HG02571 (cell line): ENCODE data around the gene MYO3A.

Experiments
- ATAC-seq: cut with Tn5 transposase; IDR thresholded peaks from one replicate; pipeline ENCODE4 v1.9.1; 2021; ENCODE audit warnings: mild to moderate bottlenecking, moderate library complexity; ENCODE audit not compliant: unreplicated experiment

MYO3A gene

DNA sequence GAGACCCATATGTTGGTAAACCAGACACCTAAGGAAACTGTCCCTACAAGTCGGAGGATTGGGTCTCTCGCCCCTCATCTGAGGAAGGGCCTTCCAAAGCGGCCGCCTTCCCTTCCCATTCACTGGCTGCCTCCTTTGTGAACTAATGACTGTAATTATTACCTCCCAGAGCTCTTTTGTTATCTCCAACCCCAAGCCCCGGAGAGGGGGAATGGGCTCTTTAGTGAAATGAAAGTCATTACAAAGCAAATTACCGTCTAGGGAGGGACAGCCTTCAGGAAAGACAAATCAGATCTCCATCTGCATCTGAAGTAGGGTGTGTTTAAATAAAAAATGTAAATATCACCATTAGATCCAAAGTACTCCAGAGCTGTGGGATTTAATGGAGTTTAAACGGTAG is 280.0 kb downstream of the MYO3A start:
- no peak for ATAC-seq

DNA sequence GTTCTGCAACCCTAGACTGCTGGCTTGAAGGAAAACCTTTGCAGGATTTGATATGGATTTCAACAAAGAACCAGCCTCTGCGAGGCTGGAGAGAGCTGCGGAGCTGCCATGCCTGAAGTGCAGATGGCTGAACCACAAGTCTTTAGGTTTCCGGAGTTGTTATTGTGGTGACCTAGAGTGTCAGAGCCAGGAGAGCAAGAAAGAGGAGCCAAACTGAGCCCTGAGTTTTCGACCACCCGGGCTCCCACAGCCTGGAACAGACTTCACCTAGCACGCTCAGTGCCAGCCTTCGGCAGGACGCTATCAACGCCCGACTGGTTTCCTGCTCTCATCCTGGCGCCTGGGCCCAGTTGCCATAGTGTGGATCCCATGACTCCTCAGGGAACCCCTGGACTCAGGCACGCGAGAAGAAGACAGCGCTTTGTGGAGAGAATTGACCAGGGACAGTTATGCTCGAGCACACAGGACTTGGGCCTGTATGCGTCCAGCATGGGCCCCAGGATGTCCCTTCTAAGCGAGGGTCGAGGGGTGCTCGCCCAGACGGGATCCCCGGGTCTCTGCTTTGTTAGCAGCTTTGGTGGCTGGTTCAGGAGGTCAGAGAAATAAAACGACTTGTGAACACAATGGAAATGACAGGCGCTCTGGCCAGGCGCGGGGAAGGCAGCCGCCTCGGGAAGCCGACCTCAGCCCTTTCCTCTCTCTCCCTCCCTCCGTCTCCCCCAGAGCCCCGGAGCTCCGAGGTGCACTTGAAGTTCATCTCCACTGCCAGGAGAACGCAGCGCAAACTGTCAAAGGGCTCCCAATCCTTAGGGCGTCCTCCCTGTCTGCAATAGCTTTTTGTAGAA is 280.7 kb downstream of the MYO3A start:
- ATAC-seq: no peak

DNA sequence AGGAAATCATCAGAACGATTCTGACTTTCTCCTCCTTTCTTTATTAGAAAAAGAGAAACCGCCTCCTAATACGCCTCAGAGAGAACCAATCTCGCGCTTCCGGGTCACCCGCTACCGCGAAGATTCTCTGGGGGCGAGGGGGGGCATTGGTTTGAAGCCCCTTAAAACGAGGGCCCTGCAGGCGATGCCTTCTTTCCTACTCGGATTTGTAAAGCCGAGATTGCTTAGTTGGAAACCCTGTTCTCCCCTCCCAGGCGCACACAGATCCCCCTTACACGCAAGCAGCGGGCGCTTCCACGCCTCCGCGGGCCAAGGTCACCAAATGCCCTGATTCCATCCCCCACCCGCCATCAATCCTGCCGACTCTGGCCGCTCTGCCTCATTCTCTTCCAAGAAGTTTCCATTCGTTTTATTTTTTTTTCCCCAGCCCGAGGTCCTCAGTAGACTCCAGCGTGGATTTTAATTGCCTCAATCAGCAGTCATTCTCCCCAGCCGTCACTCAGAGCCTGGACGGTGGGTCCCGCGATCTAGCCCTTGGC is 281.4 kb downstream of the MYO3A start:
- ATAC-seq: no peak

DNA sequence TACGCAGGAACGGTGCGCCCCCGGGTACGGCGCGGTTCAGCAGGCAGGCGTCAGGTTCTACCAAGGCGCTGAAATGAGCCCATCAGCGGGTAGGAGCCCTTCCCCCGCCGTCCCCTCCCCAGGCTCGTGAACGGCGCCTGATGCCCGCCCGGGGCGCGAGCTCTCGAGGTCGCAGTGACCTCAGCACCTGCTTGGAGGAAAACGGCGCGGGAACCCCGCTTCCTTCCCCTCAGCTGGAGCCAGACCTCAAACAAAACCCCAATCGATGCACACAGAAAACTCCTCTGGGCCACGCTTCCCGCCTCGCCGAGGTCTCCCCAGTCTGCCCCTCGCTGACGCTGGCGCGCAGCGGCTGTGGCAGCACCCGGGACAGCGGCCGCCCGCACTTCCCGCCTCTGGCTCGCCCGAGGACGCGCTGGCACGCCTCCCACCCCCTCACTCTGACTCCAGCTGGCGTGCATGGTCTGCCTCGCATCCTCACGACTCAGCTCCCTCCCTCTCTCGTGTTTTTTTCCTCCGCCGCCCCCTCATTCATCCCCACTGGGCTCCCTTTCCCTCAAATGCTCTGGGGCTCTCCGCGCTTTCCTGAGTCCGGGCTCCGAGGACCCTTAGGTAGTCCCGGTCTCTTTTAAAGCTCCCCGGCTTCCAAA is 282.0 kb downstream of the MYO3A start:
- ATAC-seq: no peak

DNA sequence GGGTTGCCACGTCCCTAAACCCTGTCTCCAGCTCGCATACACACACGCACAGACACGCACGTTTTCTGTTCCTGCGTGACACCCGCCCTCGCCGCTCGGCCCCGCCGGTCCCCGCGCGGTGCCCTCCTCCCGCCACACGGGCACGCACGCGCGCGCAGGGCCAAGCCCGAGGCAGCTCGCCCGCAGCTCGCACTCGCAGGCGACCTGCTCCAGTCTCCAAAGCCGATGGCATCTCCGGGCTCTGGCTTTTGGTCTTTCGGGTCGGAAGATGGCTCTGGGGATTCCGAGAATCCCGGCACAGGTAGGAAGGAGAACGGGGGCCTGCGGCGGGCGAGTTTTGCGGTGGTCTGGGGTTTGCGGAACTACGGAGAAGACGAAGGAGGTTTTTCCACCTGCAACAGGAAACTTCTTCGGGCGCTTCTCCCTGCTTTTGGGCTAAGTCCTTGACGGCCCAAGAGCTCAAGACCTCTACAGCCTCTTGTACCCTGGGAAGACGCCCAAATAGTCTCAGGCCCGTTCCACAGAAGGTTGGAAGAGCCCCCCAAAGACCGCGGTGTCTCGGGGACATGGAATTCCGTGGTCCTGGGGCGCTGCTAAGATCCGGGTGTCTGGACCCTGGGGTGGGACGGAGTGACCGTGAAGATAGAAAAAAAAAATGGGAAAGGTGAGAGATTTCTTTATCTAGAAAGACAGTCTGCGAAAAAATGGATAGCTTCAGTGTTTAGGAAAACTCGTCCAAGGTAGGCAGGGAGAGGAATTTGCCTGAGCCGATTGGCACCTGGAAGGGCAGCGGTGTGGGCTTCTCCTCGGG is 282.8 kb downstream of the MYO3A start, which contains the start of gene GAD2:
GAD2 (plus strand) TSS at position 190 of the 811 bp plus-strand sequence; CDS start at position 226, 36 bp downstream.
- ATAC-seq: no peak

DNA sequence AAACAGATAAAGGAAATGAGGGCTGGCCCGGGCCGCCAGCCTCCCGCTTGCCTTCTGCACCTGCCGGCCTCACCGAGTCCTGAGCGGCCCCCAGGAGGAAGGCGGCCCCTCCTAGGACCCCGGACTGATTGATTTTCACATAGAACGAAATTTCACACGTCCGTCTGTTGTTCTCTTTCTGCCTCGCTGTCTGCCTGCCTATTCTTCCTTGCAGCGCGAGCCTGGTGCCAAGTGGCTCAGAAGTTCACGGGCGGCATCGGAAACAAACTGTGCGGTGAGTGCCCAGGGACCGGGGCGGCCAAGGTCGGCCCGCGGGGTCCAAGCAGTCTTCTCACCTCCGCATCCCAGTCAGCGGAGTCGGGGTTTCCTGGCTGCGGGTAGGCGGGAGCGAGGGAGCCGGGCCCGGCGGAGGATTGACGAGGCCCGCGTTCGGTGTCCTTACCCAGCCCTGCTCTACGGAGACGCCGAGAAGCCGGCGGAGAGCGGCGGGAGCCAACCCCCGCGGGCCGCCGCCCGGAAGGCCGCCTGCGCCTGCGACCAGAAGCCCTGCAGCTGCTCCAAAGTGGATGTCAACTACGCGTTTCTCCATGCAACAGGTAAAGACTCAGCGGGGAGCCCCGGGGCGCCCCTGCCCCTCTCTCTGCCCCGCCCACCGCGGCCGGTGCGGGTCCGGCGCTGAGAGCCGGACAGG is 283.5 kb downstream of the MYO3A start:
- ATAC-seq: no peak

DNA sequence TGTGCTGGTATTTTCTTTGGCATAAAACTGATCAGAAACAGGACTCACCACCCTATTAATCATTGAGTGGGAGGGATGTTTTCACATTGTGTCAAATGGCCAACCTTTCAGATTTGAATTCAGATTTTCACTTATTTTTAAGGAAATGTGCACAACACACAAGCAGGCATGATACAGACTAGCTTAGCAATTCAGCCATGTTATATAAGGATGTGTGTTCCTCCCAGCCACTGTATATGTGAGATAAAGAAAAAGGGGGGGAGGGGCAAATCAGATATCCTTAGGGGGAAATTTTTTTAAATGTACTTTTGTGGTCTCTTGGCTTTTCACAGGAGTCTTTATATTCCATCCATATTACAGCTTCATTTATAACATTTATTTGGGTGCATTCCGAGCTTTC is 285.6 kb downstream of the MYO3A start:
- no peak for ATAC-seq

DNA sequence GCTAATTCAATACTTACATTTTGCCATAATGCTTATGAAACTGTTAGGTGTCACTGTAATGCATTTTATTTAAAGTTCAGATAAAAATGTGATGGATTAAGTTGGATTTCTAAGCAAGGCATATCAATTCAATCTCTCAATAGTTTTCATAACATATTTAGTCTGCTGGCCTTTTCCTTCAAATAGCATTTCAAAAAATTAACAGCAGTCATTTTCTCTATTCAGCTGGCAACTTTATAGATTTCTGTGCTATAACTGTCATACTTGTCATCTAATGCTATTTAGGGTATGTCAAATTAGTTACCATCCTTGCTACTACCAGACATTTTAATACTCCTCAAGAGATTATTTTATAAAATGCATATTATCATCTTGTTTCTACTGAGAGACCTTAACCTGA is 286.9 kb downstream of the MYO3A start:
- ATAC-seq: no peak

DNA sequence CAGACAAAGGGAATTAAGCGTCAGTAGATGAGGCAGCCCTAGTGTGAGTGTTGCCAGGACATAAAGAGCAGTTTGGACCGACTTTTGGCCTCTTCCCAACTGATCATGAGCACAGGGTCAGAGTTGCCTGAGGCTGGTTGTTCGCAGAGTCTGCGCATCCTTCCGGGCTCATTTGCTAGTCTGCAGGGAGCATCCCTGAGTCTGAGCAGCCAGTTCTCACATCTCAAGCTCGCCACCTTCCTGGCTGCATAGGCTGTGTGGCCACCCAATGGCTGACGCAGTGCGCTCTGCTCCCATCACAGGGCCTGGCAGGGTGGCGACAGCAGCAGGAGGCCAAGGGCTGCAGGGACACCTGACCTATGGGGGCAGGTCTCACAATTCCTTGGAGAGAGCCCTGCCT is 287.5 kb downstream of the MYO3A start:
- ATAC-seq: no peak

DNA sequence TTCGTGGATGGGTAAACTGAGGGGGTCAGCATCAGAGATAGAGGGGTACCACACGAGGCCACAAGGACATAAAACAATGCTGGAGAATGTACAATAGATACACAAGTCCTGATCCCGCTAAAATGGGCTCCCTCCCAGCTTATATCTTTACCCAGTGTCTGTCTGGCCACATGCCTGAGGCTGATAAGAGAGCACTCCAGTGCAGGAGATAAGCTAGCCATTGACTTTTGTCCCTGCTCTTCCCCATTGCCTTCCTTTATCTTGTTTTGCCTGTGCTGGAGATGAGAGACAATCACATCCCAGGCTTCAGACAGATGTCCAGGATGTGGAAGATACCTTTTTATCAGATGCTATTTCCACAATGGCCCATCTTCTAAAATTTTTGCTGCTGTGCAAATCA is 288.5 kb downstream of the MYO3A start:
- ATAC-seq: no peak

DNA sequence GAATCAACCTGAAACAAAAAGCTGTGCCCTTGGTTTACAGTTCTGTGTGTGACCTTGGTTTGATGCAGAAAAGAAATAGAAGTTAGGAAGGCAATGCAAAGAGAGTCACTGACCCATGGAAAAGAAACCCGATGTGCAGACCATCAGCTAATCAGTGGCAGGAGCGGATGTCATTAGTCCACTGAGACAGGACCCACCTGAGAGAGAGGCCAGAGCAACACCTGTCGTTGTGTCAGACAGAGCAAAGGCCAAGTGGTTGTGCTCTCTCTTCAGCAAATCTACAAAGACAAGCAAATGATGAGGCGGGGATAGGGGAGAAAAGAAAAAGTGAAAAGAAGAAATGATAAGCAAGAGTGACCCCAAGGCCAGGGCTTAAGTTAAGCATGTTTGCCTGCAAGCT is 291.3 kb downstream of the MYO3A start:
- no peak for ATAC-seq

DNA sequence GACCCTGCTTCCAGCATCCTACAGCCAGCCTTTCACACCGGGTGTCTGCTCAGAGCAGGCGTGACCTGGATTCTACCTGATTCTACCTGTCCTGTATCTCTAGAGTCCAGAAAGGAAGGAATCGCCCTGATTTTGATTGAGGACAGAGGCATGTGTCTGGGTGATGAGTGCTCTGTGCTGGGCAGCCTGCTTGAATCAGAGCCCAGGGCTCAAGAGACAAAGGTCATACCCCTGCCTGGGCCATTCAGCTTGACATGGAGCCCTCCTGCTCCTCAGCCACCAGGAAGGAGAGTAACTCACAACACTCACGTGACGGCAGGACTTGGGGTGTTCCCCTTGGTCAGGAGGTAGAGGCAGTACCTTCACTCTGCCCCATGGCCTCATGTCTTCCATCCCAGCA is 293.8 kb downstream of the MYO3A start:
- ATAC-seq: no peak

DNA sequence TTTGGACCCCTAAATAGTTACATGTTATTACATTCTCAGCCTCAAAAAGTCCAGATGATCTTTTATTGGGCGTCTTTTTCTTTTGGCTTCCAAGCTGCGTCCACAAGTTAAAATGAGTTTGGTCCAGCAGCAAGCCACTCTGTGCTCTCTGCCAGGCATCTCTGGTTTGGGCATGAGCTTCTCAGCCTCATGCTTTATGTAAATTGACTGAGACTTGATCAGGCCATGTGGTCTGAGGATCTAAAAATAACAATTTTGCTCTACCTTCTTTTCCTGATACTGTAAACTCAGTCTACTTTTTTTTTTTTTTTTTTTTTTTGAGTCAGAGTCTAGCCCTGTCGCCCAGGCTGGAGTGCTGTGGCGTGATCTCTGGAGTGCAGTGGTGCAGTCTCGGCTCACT is 298.1 kb downstream of the MYO3A start:
- no peak for ATAC-seq

DNA sequence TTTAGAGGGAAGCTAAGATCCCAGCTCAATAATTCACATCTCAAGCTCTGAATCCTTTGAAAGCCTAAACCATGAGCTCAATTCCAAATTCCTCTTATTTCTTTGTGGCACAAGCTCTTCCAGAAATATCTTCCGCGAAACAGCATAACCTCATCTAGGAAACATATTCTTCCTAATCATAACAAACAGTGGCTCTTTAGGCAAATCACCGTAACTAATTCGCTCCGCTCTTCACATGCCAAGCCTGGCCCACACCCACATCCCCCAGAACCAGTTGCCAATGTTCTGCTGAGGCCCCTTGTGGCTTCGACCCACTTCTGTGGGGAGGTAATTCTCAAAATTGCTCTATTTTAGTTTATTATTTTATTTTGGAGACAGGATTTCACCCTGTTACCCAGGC is 301.7 kb downstream of the MYO3A start:
- no peak for ATAC-seq

DNA sequence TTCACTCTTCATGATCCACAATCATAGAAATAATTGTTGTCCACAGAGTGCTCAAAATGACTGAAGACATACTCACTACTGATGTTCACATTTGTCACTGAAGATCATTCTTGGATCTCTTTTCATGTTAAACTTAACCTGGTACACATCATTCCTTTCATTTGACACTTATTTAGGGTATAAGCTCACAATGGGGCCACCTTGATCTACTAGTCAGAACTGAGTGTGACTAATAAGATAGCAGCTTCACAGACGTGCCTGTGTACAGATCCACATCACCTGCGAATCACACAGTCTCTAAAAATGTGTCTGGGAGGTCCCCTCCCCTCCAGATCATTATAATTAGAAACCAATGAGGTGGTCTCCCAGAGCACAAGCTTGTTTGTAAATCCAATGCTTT is 304.3 kb downstream of the MYO3A start:
- no peak for ATAC-seq

DNA sequence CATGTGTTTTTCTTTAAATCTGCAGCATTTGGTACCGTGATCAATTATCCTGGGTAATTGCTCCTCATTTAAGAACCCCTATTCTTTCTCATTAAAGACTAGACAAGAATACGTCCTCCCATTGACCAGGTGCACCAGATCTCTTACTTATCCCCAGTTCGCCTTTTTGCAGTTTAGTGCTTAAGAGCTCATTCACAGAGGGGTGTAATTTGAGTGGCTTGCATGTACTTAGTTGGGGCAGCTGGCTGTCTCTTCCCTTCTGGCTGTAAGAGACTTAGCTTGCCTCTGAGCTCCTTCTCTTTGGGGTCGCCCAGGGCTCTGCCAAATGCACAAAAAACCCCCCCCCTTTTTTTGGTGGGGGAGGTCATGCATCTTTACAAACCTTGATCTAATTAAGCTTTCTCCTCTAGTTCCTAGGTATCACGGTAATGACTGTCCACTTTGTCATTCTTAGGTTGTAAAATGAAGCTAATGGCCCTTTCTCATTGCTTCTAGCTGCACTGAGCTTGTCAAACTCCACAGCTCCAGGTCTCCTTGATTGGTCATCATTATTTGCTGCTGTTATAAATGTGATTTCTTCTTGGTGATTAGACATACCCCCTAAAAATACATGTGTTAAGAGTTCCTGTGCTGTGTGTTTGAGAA is 308.8 kb downstream of the MYO3A start:
- ATAC-seq: no peak

DNA sequence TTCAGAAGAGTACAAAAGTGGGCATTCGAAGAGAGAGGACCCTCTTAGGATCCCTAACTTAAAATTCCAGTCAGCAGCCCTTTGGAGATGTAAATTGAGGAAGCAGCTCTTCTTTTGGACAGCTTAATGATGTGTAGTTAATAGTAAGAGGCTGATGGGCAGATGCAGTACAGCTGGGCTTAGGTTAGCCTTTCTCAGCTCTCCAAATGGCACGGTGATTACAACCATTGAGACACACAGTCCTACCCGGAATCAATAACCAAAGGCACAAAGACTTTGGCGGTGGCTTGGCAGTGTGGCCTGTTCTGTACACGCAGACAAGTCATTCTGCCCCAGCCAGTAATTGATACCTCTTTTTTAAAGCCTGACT is 309.3 kb downstream of the MYO3A start:
- no peak for ATAC-seq

DNA sequence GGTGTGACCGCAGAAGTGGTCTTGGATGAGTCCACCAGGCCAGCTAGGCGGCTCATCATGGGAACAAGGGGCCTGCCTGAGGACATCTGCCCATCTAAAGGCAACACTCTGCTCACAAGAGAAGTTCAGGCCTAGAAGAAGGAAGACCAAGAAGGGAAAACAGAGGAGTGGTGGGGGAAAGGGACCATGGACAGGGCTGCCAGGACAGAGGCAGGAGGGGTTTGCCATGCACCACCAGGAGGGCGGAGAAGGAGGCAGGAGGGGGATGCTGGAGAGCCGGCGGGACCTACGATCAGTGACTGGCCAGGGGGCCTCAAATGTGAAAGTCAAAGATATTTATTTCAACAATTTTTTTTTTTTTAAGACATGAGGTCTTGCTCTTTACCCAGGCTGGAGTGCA is 315.7 kb downstream of the MYO3A start:
- no peak for ATAC-seq

DNA sequence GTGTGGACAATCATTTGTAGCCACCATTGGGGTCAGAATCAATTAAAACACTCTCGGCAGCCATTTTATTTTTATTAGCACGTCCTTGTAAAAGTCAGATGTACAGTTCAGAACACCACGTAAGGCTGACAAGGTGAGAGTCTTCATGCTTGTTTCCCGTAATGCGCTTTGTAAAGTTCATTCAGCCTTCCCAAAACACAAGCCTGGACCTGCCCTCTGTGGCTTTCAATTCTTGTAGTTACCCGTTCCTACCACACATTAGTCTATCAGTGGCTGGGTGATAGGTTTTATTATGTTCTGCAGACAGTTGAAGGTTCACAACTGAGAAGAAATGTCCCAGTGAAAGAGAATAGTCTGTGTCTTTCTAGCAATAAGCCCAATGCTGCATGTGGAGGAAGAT is 317.9 kb downstream of the MYO3A start:
- no peak for ATAC-seq

DNA sequence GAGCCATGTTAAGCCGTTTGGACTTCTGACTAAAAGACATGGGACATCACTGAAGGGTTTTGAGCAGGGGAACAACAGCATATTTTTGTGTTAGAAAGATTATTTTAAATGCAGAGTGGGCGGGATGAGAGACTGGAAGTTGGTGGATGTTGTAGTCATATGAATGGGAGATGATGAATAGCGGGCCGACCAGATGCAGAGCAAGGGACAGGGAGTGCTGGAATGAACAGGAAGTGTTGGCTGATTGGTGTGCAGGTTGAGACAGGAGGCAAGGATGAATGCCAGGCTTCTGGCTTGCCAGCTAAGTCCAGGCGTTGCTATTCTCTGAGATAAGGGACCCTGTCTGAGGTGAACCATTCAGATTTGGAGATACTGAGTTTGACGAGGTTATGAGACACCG is 320.6 kb downstream of the MYO3A start:
- ATAC-seq: no peak
